Endometrium (tissue), 2 donors: Measurements from ENCODE around the gene ROS1.

ENCODE experiments used
- FAIRE-seq: peaks from 2 replicates; lab custom pipeline; 2012; peaks lifted over from hg19 to GRCh38; lab: Jason Lieb, UNC
- donor health status: control.
- donor health status: control.

The ROS1 gene

GRCh38 chr6:117440706-117441525 lies 15.2 kb upstream of the ROS1 start:
- FAIRE-seq: peak; percentile 18

GRCh38 chr6:117432273-117432672 lies 6.5 kb upstream of the ROS1 start:
- no peak for FAIRE-seq

GRCh38 chr6:117423754-117424153 lies 2.0 kb downstream of the ROS1 start:
- no peak for FAIRE-seq

- FAIRE-seq: no peak
These were observed 7.4 kb downstream of the ROS1 start for GRCh38 chr6:117418320-117418719.

- FAIRE-seq: no peak
These were observed 7.9 kb downstream of the ROS1 start for GRCh38 chr6:117417851-117418250.

GRCh38 chr6:117414770-117415169 lies 11.0 kb downstream of the ROS1 start:
- FAIRE-seq: no peak

GRCh38 chr6:117411474-117411873 lies 14.3 kb downstream of the ROS1 start:
- no peak for FAIRE-seq

GRCh38 chr6:117409863-117410262 lies 15.9 kb downstream of the ROS1 start:
- FAIRE-seq: no peak

- no peak for FAIRE-seq
These were observed 16.3 kb downstream of the ROS1 start for GRCh38 chr6:117409420-117409819.

- FAIRE-seq: no peak
These were observed 21.2 kb downstream of the ROS1 start for GRCh38 chr6:117404548-117404947.

GRCh38 chr6:117401799-117402198 lies 23.9 kb downstream of the ROS1 start:
- no peak for FAIRE-seq

- FAIRE-seq: no peak
These were observed 25.8 kb downstream of the ROS1 start for GRCh38 chr6:117399924-117400323.

- no peak for FAIRE-seq
These were observed 26.6 kb downstream of the ROS1 start for GRCh38 chr6:117399126-117399525.

- no peak for FAIRE-seq
These were observed 28.1 kb downstream of the ROS1 start for GRCh38 chr6:117397536-117398227.

GRCh38 chr6:117396228-117396627 lies 29.5 kb downstream of the ROS1 start:
- FAIRE-seq: no peak

- no peak for FAIRE-seq
These were observed 30.6 kb downstream of the ROS1 start for GRCh38 chr6:117395164-117395563.

GRCh38 chr6:117393045-117393444 lies 32.7 kb downstream of the ROS1 start:
- FAIRE-seq: no peak

- FAIRE-seq: no peak
These were observed 33.7 kb downstream of the ROS1 start for GRCh38 chr6:117391874-117392583.

GRCh38 chr6:117389227-117390057 lies 36.3 kb downstream of the ROS1 start:
- no peak for FAIRE-seq

GRCh38 chr6:117387454-117387974 lies 38.2 kb downstream of the ROS1 start:
- no peak for FAIRE-seq

GRCh38 chr6:117384659-117385058 lies 41.1 kb downstream of the ROS1 start:
- FAIRE-seq: no peak

GRCh38 chr6:117381749-117382148 lies 44.0 kb downstream of the ROS1 start:
- no peak for FAIRE-seq
